Lung (tissue), 12 donors: Measurements from ENCODE around the gene TEAD4. TPM values are rescaled to one million over a fixed set of nuclear protein-coding genes. Genes with fewer than 3 reads are reported as not detected.

Experiments
- ATAC-seq: fragments of 200-7000 bp; cut with Tn5 transposase; one replicate; pipeline ENCODE4 v1.9.1; 2020; ENCODE audit warnings: moderate number of reproducible peaks; ENCODE audit not compliant: insufficient read depth, low FRiP score
- DNase-seq, 3 donors: peaks; one replicate each; pipeline ENCODE4 v3.0.0-alpha.2; 2013 to 2017
- H3K27ac ChIP-seq, 2 donors: one replicate each; pipeline ENCODE4 v1.5.1; 2013; ENCODE audit warnings: mild to moderate bottlenecking in 2 of 2, moderate library complexity in 2 of 2, control low read depth in 1 of 2, inconsistent platforms in 1 of 2, low read depth in 1 of 2, low read length in 1 of 2
- H3K27me3 ChIP-seq, 3 donors: one replicate each; pipeline ENCODE4 v1.5.1; 2013; ENCODE audit warnings: low read length in 2 of 3; ENCODE audit not compliant: control insufficient read depth in 3 of 3, insufficient read depth in 3 of 3
- H3K36me3 ChIP-seq, 4 donors: one replicate each; pipeline ENCODE4 v1.5.1; 2013; ENCODE audit warnings: low read length in 4 of 4, mild to moderate bottlenecking in 1 of 4, moderate library complexity in 1 of 4; ENCODE audit not compliant: control insufficient read depth in 4 of 4, insufficient read depth in 4 of 4
- H3K4me1 ChIP-seq, 5 donors: one replicate each; pipeline ENCODE4 v1.5.1; 2013; ENCODE audit warnings: low read length in 5 of 5, mild to moderate bottlenecking in 2 of 5, moderate library complexity in 1 of 5; ENCODE audit not compliant: control insufficient read depth in 5 of 5, insufficient read depth in 5 of 5
- H3K4me3 ChIP-seq: one replicate; pipeline ENCODE4 v1.5.1; 2013; ENCODE audit warnings: mild to moderate bottlenecking, control low read depth, moderate library complexity
- H3K9ac ChIP-seq, 2 donors: one replicate each; pipeline ENCODE4 v1.5.1; 2013; ENCODE audit warnings: low read length in 2 of 2, control low read depth in 1 of 2; ENCODE audit not compliant: insufficient read depth in 1 of 2
- H3K9me3 ChIP-seq, 4 donors: one replicate each; pipeline ENCODE4 v1.5.1; 2013; ENCODE audit warnings: low read length in 3 of 4, mild to moderate bottlenecking in 1 of 4, moderate library complexity in 1 of 4; ENCODE audit not compliant: control insufficient read depth in 4 of 4, insufficient read depth in 3 of 4
- WGBS, 2 donors: extraction: QIAGEN DNeasy Blood & Tissue Kit; methylation state at CpG; one replicate each; pipeline ENCODE4 v1.1.7; 2013; 5-methylcytosine and 5-hydroxymethylcytosine counted together
- polyA plus RNA-seq, 2 donors: library from polyadenylated mRNA; stranded (reverse); fragments of 200-250 nt; gene quantifications; one replicate each; pipeline ENCODE4 v1.2.1, GENCODE V29; 2013
- total RNA-seq, 2 donors: library from RNA; depleted of rRNA in 1 of 2; stranded (reverse); fragments of >200 nt in 1 of 2; gene quantifications; one replicate each; pipeline ENCODE4 v1.2.1, GENCODE V29; 2014 to 2021
- TF ChIP-seq, protein P1 (sequence below): IDR thresholded peaks from 2 replicates; pipeline ENCODE4 v1.5.1; 2012; ENCODE audit warnings: mild to moderate bottlenecking; ENCODE audit errors: control extremely low read depth, extremely low read depth
- donor health status: control.
- donor health status: control.
- donor health status: Bipolar disorder and iron deficiency.
- donor health status: healthy.
- donor health status: DM: yes; HTN: yes; CAD: no.

Gene TEAD4
- total and polyA plus RNA-seq, 4 donors: 7.1 to 36.3 (median 28.8) TPM

DNA sequence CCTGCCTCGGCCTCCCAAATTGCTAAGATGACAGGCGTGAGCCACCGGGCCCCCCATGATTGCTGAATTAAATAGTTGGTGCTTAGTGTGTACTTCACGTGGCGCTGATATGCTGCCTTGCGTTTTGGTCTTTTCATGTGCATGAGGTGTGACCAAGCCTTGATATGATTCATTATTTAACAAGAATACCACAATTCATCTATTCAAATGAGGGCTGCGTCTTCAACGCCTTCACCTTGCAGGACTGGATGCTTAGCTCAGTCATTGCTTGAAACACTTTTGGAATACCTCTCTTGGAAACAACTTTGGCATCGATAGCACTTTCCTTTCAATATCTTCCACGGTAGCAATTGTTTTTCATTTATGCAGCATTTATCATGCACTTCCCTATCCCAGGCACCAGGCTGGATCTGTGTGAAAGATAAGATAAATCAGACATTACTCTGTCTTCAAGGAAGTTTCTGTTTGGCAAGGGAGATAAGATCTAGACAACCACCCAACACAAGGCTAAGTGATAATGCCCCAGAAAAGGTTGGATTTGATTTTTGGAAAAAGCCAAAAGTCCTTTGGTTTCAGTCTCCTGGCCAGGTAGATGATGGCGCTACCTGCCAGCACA lies 1.3 kb upstream of the TEAD4 start:
- Histone ChIP-seq H3K4me3 (peak overlapping the region; percentile 51), H3K36me3 (no peaks in the 10 kb centered on the region), H3K9ac (no peak overlapping the region), H3K27ac (peak overlapping the region; percentile 61 to 91), H3K27me3 (peaks cover 0 to 25% (median 0%) of the 10 kb centered on the region in 3 donors), H3K9me3 (no peaks in the 10 kb centered on the region), H3K4me1 (peaks cover 0 to 16% (median 8%) of the 10 kb centered on the region in 5 donors)
- 58 to 64% methylated on average over 11 of the region's 11 CpGs for WGBS, 2 donors
- ATAC-seq: no peak
- no peak for DNase-seq
- TF ChIP-seq, protein P1, sequence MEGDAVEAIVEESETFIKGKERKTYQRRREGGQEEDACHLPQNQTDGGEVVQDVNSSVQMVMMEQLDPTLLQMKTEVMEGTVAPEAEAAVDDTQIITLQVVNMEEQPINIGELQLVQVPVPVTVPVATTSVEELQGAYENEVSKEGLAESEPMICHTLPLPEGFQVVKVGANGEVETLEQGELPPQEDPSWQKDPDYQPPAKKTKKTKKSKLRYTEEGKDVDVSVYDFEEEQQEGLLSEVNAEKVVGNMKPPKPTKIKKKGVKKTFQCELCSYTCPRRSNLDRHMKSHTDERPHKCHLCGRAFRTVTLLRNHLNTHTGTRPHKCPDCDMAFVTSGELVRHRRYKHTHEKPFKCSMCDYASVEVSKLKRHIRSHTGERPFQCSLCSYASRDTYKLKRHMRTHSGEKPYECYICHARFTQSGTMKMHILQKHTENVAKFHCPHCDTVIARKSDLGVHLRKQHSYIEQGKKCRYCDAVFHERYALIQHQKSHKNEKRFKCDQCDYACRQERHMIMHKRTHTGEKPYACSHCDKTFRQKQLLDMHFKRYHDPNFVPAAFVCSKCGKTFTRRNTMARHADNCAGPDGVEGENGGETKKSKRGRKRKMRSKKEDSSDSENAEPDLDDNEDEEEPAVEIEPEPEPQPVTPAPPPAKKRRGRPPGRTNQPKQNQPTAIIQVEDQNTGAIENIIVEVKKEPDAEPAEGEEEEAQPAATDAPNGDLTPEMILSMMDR: no peak

DNA sequence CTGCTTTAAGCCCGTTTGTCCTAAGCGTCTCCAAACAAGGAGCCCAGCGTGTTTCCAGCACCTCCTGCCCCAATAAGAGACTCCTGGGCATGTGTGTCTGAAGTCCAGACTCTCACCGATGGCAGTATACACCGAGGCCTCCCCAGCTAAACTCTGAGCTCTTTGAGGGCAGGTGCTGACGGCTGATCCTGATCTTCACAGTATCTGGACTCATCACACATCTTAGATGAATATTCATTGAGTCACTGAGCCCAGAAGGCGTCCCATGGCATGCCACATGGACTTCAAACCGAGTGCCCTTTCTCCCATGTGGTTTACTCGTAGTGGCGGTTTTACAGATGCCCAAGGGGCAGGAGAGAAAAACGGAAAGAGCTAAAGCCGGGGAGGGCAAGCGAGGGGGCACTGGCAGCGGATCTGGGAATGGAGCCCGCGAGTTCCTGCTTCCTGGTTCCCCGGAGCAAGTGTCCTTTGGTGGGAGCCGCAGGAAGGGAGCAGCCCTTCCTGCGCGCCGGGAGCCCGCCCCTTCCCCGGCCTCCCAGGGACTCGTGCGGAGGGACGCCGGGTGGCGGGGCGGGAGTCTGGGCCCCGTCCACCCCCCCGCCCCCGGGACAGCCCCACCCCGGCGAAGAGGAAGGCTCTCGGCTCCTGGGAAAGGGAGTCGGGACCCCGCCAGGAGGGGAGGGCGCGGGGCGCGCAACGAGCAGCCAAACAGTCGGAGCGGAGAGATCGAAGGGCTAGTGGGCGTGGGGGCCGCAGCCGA lies 585 bp upstream of the TEAD4 start:
- Histone ChIP-seq H3K4me3 (peak overlapping the region; percentile 51), H3K36me3 (no peaks in the 10 kb centered on the region), H3K4me1 (peaks cover 0 to 16% (median 8%) of the 10 kb centered on the region in 5 donors), H3K9me3 (no peaks in the 10 kb centered on the region), H3K27ac (peak overlapping the region; percentile 61 to 91), H3K9ac (peak overlapping the region in 1 of 2 donors; percentile 34), H3K27me3 (peaks cover 0 to 25% (median 0%) of the 10 kb centered on the region in 3 donors)
- peak; percentile 48 to 58 (median 56) for DNase-seq
- WGBS, 2 donors: 1 to 2% methylated on average over 26 to 48 of the region's 48 CpGs
- peak; percentile 67 for ATAC-seq
- TF ChIP-seq, protein P1: no peak

- H3K4me1 ChIP-seq: peaks cover 0 to 18% (median 12%) of the 10 kb centered on the region in 5 donors
- DNase-seq (peak; percentile 40 to 44 (median 42)), ATAC-seq (peak; percentile 54)
- H3K36me3 ChIP-seq: no peaks in the 10 kb centered on the region
- TF ChIP-seq, protein P1: no peak
- WGBS, 2 donors: 2% methylated on average over 94 to 104 of the region's 104 CpGs
- H3K9ac ChIP-seq: peak overlapping the region in 1 of 2 donors; percentile 11
- H3K27me3 ChIP-seq: peaks cover 0 to 25% (median 0%) of the 10 kb centered on the region in 3 donors
- H3K4me3 ChIP-seq: peak overlapping the region; percentile 72
- no peaks in the 10 kb centered on the region for H3K9me3 ChIP-seq
- peak overlapping the region; percentile 93 to 97 for H3K27ac ChIP-seq
Observed at GRCh38 chr12:2959505-2960389, 550 bp downstream of the TEAD4 start.
